SH-SY5Y (cell line): Measurements from ENCODE around the gene RAC2.

ENCODE experiments used
- GATA2 ChIP-seq: IDR thresholded peaks from 2 replicates; pipeline ENCODE4 v1.6.1; 2011; ENCODE audit warnings: mild to moderate bottlenecking, low read depth, low read length
- GATA3 ChIP-seq: IDR thresholded peaks from 2 replicates; pipeline ENCODE4 v1.6.1; 2011; ENCODE audit warnings: low read depth, mild to moderate bottlenecking, low read length, moderate library complexity

Gene RAC2

DNA sequence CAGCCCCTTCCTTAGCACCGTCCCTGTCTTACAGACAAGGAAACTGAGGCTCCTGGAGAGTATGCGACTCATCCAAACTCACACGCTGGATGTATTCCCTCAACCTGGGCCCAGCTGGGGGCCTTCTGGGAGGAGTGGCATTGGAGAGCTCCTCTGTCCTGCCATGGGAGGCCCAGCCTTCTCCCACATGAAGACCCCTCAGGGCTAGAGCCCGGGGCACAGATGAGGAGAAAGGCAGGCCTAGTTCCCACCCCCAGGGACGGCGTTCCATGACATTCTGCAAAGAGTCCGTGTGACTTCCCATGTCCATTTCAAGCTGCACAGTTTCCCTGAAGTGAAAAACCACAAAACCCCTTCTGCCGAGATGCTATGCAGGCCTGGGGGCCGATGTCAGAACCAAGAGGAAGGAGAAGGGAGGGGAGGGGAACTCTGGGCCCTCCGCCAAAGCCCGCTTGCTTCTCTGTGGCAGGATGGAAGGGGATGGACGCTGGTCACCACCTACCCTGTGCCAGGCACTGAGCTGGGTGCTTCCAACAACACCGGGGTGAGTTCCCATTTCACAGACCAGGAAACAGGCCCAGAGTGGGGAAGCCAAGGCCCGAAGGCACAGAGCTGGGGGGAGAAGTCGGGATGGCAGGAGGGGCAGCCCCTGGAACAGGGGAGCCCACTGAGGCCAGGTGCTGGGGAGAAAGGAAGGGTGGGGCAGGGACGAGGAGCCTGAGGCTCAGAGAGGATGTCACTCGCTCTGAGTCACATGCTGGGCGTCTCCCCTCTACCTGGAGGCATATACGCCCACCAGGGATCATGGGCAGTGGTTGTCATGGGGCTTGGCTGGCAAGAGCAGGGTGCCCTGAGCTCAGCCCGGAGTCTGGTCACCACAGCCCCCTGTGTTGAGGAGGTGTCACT lies 15.7 kb downstream of the RAC2 start:
- TF ChIP-seq GATA2 (no peak), GATA3 (no peak)

DNA sequence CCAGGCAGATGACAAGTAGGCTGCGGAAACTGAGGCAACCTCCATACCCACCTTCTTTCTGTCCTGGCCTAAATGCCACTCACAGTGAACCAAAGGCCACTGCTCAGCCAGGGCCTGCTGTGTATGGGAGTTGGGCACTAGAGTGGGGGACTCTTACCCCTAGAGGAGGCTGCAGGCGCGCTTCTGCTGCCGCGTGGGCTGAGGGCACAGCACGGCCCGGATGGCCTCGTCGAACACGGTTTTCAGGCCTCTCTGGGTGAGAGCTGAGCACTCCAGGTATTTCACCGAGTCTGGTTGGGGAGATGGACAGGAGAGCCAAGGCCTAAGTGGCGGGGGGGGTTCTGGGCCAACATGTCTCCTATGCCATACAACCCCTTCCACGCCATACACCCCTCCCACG lies 17.6 kb downstream of the RAC2 start:
- TF ChIP-seq GATA3 (no peak), GATA2 (no peak)

DNA sequence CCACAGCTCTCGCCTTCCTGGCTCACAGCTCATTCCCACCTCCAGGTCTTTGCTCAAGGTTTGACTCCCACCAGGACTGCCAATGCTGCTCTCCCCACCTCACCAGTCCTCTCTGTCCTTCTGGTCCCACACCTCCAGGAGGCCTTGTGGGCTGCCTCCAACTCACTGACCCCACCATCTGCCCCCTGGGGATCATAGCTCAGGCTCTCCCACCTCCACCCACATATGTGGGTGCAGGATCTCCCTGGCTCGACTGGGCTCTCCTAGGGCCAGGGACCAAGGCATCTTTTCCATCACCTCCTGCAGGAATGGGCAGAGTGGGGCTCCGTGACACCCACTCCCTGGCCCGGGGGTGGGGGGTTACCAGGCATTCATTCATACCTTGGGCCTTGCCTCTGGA lies 18.0 kb downstream of the RAC2 start:
- no peak for TF ChIP-seq GATA2
- no peak for TF ChIP-seq GATA3

DNA sequence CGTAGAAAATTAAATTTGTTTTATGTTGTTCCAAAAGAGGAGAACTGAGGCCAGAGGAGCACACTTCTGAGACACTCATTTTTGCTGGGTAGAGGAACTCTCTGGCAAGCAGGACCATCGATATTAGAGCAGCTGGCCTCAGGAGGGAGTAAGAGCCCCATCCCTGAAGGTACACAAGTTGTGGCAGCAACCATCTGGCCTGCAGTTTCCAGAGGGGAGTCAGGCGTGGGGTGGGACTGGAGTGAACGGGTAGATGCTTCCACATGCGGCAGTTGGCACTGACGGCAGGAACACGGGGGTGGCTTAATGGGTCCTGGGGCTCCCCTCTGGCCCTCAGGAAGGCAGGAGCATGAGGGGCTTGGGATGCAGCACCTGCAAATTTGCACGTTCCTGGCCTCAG lies 18.6 kb downstream of the RAC2 start:
- TF ChIP-seq GATA2: no peak
- no peak for TF ChIP-seq GATA3

DNA sequence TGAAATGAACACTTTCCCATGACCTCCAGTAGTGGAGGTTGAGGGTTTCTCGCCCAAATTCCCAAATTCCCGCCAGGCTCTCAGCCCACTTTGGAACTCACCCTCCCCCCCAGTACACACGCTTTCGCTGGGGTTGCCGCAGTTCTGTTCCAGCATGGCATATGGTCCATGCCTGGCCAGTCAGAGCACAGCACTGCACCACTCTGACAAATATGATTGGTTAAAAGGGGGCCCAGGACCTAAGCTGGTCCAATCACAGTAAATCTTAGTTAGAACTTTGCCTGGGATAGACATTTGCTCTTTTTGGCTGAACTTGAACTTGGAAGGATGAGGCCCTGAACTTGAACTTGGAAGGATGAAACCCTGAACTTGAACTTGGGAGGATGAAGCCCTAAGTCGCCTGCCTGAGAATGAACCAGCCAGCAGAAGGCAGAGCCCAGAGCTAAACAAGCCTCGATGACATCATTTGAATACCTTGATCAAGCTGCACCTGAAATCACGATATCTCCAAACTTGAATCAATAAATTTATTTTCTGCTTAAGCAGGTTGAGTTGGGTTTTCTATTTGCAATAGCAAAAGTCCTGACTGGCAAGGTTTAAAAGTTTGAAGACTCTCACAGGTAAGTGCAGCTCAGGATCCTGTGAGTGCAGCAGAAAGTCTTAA lies 19.2 kb downstream of the RAC2 start:
- TF ChIP-seq GATA3: no peak
- TF ChIP-seq GATA2: no peak

DNA sequence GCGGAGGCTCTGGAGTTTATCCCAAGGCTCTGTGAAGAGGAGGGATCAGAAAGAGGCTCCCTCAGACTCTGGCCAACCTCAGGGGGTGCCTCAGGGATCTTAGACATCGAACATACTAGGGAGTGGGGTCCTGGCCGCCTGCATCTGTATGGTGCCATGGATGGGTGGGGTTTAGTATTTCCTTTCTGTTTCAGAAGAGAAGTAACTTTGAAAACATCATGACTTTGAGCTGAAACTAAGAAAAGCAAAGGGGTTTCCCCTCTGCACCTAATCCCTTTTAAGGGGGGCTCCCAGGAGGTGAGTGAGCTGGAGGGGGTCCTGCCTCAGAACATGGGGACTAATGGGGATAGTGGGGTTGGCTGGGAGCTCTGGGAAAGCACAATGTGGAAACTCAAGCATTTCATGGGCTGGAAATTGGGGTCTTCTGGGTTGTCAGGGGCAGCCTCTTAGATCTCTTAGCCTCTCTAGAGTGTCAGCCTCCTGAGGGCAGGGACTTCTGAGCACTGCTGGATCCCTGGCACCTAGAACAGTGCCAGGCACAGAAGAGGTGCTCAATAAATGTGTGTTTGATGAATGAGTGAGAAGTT lies 20.0 kb downstream of the RAC2 start:
- TF ChIP-seq GATA2 (no peak), GATA3 (no peak)

DNA sequence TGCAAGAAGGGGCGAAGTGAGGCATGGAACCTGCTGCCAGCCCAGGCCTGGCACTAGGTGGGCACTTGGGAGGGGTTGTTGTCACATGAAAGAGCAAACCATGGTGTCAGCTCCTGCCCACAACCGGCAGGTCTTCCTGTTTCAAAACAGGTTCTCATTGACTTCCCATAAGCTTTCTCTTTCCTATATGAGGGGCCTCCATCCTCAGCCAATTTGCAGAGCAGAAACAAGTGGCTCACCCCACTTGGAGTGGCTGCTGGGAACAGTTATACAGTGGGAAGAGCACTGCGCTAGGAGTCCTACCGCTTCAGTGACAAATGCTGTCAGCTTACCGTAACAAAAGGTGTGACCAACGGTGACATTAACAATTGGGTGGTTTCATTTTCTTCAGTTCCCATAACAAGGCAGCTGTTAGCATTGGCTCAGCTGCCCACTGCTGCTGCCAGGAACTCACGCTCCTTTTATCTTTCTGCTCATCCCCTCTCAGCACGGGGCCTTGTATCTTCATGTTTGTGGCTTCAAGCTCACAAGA lies 21.6 kb downstream of the RAC2 start:
- no peak for TF ChIP-seq GATA3
- no peak for TF ChIP-seq GATA2

DNA sequence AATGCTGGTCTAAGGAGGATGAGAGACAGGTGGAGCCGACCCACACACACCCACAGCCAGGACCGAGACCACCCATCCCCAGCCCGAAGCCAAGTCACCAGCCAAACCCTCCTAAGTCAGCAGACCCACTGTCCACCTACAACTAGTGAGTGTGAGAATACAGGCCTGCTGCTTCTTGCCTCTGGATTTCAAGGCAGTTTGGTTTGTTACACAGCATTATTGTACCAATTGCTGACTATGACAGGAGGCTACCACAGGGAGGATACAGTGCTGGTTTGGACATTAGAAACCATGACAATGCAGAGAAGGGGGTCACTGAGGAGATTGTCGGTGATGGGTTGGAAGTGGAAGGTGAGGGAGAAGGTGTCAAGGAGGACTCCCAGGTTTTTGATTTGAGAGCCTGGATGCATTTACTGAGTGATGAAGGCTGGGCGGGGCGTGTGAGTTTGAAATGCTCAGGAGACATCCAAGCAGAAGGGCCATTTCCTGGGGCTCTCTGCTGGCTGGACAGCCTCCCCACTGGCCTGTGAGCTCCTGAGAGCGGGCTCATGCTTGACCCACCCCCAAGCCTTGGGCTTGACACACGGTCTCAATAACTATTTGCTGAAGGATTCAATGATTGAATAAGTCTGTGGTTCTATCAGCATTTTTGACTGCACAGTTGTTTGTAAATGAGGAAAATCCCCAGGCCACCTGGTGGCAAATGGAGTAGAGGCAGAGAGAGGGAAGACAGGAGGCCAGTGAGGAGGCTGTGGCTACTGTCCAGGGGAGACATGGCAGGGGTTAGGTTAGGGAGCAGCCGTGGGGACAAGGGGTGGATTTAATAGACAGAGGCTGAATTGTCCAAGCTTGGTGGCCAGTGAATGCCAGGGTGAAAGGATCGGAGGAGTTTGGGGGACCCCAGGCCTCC lies 22.4 kb downstream of the RAC2 start:
- no peak for TF ChIP-seq GATA2
- TF ChIP-seq GATA3: no peak

DNA sequence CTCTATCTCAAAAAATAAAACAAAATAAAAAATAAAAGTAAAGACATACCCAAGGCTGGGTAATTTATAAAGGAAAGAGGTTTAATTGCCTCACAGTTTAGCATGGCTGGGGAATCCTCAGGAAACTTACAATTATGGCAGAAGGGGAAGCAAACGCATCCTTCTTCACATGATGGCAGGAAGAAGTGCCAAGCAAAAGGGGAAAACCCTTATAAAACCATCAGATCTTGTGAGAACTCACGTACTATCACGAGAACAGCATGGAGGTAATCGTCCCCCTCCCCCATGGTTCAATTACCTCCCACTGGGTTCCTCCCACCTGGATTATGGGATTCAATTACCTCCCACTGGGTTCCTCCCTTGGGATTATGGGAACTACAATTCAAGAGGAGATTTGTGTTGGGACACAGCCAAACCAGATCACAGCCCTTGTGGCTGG lies 23.5 kb downstream of the RAC2 start:
- no peak for TF ChIP-seq GATA2
- TF ChIP-seq GATA3: no peak

DNA sequence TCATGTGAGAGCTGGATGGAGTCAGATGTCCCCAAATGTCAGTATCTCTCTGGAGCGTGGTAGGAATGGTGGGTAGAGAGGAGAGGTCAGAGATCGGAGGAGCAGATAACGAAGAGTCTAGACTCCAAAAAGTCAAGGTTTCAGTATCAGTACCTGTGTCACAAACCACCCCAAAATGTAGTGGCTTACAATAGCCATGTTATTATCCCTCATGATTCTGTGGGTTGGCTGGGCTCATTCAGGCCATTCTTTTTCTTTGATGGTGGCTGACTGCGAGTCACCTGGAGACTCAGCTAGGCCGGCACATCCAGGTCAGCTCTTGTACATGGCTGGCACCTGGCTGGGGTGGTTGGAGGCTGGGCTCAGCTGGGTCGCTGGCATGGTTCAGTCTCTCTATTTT lies 24.5 kb downstream of the RAC2 start:
- no peak for TF ChIP-seq GATA3
- peak; percentile 27; the same call in 1 of the 2 replicates for TF ChIP-seq GATA2

DNA sequence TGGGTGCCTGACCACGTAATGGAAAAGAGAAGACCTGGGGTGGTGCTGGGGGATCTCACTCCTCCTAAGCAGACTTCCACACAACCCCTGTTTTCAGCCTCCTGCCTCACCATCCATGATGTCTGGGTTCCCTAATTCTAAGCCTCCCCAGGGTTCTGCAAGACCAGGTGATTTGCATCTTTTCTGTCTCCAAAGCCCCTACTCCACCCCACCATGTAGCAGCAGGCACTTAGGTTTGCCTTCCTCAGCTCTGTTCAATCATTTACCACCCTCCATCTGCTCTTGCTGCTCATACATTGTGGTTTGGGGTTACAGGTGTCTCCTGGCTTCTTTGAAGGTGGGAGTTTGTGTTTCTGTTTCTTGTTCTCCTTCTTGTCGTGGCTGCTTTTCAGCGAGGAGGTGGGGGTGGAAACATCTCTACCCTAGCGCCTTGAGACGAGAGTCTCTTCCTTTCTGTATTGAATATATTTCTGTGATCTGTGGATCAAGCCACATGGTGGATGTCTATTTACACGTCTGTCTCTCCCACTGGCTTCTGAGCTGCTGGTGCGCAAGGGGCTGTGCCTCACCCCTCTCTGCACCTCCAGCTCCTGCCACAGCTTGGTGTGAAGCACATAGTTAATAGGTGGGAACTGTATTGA lies 25.2 kb downstream of the RAC2 start:
- no peak for TF ChIP-seq GATA2

DNA sequence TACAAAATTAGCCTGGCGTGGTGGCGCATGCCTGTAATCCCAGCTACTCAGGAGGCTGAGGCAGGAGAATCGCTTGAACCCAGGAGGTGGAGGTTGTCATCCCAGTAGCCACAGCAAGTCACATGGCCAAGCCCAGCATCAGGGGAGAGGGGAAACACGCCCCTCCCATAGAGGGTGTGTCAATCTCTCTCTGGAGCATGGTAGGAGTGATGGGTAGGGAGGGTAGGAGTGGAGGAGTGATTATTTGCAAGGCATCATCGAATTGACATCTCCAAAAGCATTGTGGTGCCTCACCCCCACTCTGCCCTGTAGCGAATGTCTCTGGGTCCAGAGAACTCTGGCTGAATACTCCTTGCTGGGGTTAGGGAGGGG lies 25.7 kb downstream of the RAC2 start:
- TF ChIP-seq GATA3 (no peak), GATA2 (no peak)

DNA sequence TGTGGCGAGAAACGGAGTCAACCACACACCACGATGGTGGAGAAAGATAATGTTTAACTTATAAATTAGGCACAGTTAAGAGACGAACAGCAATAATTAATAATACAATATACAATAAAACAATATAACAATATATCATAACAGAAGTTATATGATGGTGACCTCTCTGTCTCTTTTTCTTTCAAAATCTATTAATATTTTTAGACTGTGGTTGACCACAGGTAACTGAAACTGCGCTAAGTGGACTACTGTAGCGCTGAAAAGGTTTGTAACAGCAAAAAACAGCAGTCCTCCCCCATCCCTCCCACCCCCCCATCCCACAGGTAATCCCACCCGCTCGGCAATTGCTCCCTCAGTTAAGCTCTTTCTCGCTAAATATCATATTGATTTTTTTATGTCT lies 28.2 kb downstream of the RAC2 start:
- no peak for TF ChIP-seq GATA2
- no peak for TF ChIP-seq GATA3
